H1 (cell line): Measurements from ENCODE around the gene SCAMP2. TPM values are rescaled to one million over a fixed set of nuclear protein-coding genes. Genes with fewer than 3 reads are reported as not detected.

Experiments
- NANOG ChIP-seq: IDR thresholded peaks from 2 replicates; pipeline ENCODE4 v1.6.1; 2011; ENCODE audit warnings: low read length, low read depth, mild to moderate bottlenecking, inconsistent platforms; ENCODE audit not compliant: insufficient read depth, poor library complexity, severe bottlenecking
- RFX5 ChIP-seq: IDR thresholded peaks from 2 replicates; pipeline ENCODE4 v1.6.1; 2011; ENCODE audit warnings: low read depth, low read length, improper control_type of control experiment, borderline replicate concordance
- SP4 ChIP-seq: IDR thresholded peaks from 2 replicates; pipeline ENCODE4 v1.6.1; 2012; ENCODE audit warnings: low read length, inconsistent platforms
- polyA plus RNA-seq, 7 experiments: library from polyadenylated mRNA; depleted of rRNA in 3 of 7; stranded (reverse) in 5 of 7; unstranded in 2 of 7; fragments of >200 nt in 5 of 7; fragments of 200-250 nt in 2 of 7; gene quantifications; 1 replicate in 5 of 7; 2 replicates in 1 of 7; 4 replicates in 1 of 7; pipeline versions ENCODE4 v1.2.1 to v1.2.3, GENCODE V29; 2011 to 2013; ENCODE audit warnings: missing spikeins in 2 of 7, mixed read lengths in 2 of 7
- total RNA-seq: library from RNA; stranded (reverse); fragmentation: NEBNext Ultra II Directional; extraction: Animal tissue kit (Norgen Biotek cat#: 25700); gene quantifications from 2 replicates; pipeline ENCODE4 v1.2.1, GENCODE V29; 2021

SCAMP2 gene
- total and polyA plus RNA-seq, 2 of the 8 experiments (the other 6 are each of a cell fraction or from before 2014, with no cell fraction given), result 41.7 to 131 TPM

GRCh38 chr15:74892931-74893330 lies 19.8 kb upstream of the SCAMP2 start (continued):
- TF ChIP-seq SP4 (no peak), RFX5 (no peak), NANOG (no peak)
